ENCODE data around the gene PCF11. TPM values are rescaled to one million over a fixed set of nuclear protein-coding genes. Genes with fewer than 3 reads are reported as not detected.

PCF11 gene
- polyA plus RNA-seq, 1 donor: 74.9 TPM

GRCh38 chr11:83191491-83191890 is 34.6 kb downstream of the PCF11 start:
- peak overlapping the region; percentile 72 for H3K27ac ChIP-seq (ENCODE audit: low read length)
- WGBS (ENCODE audit: insufficient coverage, low lambda C conversion rate): no CpG with 5 or more reads among the region's 5 CpGs
- H3K36me3 ChIP-seq (ENCODE audit: control insufficient read depth, insufficient read depth, low read length): peaks cover 31% of the 10 kb centered on the region
- no peaks in the 10 kb centered on the region for H3K9me3 ChIP-seq (ENCODE audit: control insufficient read depth, low read depth, low read length)
- no peaks in the 10 kb centered on the region for H3K27me3 ChIP-seq (ENCODE audit: control insufficient read depth, insufficient read depth, low read length)
- H3K4me1 ChIP-seq (ENCODE audit: control insufficient read depth, insufficient read depth, low read length): peaks cover 5% of the 10 kb centered on the region
- H3K4me3 ChIP-seq (ENCODE audit: low read length): no peak overlapping the region
- no peak for DNase-seq

- peak overlapping the region; percentile 81 for H3K4me3 ChIP-seq (ENCODE audit: low read length)
- H3K4me1 ChIP-seq (ENCODE audit: control insufficient read depth, insufficient read depth, low read length): peaks cover 5% of the 10 kb centered on the region
- WGBS (ENCODE audit: insufficient coverage, low lambda C conversion rate): no CpG with 5 or more reads among the region's 11 CpGs
- H3K36me3 ChIP-seq (ENCODE audit: control insufficient read depth, insufficient read depth, low read length): peaks cover 29% of the 10 kb centered on the region
- peak; percentile 77 to 85 for DNase-seq
- no peaks in the 10 kb centered on the region for H3K9me3 ChIP-seq (ENCODE audit: control insufficient read depth, low read depth, low read length)
- no peaks in the 10 kb centered on the region for H3K27me3 ChIP-seq (ENCODE audit: control insufficient read depth, insufficient read depth, low read length)
- H3K27ac ChIP-seq (ENCODE audit: low read length): peak overlapping the region; percentile 91
These were observed 35.1 kb downstream of the PCF11 start for GRCh38 chr11:83191986-83192385.

DNA sequence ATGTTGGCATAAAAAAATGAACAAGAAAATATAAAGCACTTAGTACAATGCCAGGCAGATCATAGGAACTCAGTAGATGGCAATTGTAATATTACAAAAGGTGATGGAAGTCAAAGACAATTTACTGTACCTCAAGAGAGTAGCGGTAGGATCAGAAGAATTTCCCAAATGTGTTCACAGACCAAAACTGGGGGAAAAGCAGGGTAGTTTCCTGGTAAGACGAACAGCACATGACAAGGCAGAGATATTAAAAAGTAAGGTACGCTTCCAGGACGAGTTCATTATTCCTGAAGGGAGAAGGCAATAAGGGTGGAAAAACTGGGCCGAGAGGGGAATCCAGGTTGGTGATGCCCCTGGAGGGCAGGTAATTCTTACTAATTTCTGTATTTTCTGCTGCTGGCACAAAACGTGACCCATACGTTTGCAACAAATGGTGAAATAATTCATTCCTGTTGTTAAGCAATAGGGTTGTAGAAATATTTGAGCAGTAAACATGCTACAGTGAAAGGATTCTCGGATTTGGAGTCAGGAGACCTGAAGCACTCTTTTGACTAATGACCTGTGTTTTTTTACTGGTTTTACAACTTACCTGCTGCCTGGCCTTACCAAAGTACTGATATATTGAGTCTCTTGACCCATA is 35.8 kb downstream of the PCF11 start:
- 3% methylated on average over 4 of the region's 8 CpGs for WGBS (ENCODE audit: insufficient coverage, low lambda C conversion rate)
- peaks cover 5% of the 10 kb centered on the region for H3K4me1 ChIP-seq (ENCODE audit: control insufficient read depth, insufficient read depth, low read length)
- peaks cover 29% of the 10 kb centered on the region for H3K36me3 ChIP-seq (ENCODE audit: control insufficient read depth, insufficient read depth, low read length)
- no peaks in the 10 kb centered on the region for H3K9me3 ChIP-seq (ENCODE audit: control insufficient read depth, low read depth, low read length)
- H3K4me3 ChIP-seq (ENCODE audit: low read length): peak overlapping the region; percentile 81
- DNase-seq: no peak
- H3K27me3 ChIP-seq (ENCODE audit: control insufficient read depth, insufficient read depth, low read length): no peaks in the 10 kb centered on the region
- H3K27ac ChIP-seq (ENCODE audit: low read length): peak overlapping the region; percentile 91

DNA sequence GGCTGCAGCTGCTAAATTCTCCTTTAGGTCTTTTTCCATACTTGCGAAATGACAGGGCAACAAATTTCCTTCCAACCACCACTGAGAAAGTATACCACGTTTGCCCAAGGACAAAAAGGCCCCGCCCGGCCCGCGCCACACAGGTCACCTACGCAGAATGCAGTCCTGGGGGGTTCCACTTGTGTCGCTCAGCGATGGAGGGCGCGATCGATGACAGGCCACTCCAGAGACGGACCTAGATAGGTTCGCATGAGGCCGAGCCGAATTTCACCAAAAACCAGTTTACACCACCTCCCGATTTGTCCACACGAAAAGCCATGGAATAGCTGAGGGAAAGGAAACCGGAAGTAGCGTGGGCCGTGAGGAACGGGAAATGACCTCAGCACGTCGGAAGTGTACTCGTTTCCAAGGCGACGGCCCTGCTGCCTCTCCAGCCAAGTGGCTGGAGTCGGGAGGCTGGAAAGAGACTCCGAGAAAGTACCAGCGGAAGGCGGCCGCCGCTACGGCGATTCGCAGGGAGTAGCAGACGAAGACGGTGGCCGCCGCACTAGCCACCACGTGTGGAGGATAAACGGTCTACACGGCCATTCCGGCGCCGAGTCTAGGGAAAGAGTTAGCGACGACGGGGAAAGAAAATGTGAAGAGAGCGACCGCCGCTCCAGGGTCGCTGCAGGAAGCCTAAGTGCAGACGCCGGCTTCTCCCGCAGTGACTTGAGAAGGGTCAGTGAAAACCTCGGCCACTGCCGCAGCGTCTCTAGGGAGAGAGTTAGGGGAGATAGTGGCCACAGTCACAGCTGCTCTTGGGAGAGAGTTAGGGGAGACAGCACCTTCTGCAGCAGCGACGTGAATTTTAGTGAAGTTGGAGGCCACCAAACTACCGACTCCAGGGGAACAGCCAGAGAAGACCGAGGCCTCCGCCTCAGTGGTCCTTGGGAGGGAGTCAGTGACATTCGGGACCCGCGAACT is 36.7 kb downstream of the PCF11 start, which contains the start of gene ANKRD42:
Gene ANKRD42 (plus strand): TSS at position 398 of the 966 bp plus-strand sequence. CDS start 959 bp downstream, outside the sequence.
- Histone ChIP-seq H3K36me3 (ENCODE audit: control insufficient read depth, insufficient read depth, low read length) (peaks cover 28% of the 10 kb centered on the region), H3K27me3 (ENCODE audit: control insufficient read depth, insufficient read depth, low read length) (no peaks in the 10 kb centered on the region), H3K9me3 (ENCODE audit: control insufficient read depth, low read depth, low read length) (no peaks in the 10 kb centered on the region), H3K4me3 (ENCODE audit: low read length) (peak within 1 kb of the TSS; percentile 81), H3K27ac (ENCODE audit: low read length) (peak within 1 kb of the TSS; percentile 91), H3K4me1 (ENCODE audit: control insufficient read depth, insufficient read depth, low read length) (peaks cover 5% of the 10 kb centered on the region)
- DNase-seq: peak; percentile 95 to 97
- WGBS (ENCODE audit: insufficient coverage, low lambda C conversion rate): no CpG with 5 or more reads among the region's 67 CpGs

- Histone ChIP-seq H3K27me3 (ENCODE audit: control insufficient read depth, insufficient read depth, low read length) (no peaks in the 10 kb centered on the region), H3K27ac (ENCODE audit: low read length) (peak overlapping the region; percentile 91), H3K4me1 (ENCODE audit: control insufficient read depth, insufficient read depth, low read length) (peaks cover 5% of the 10 kb centered on the region), H3K4me3 (ENCODE audit: low read length) (peak overlapping the region; percentile 81), H3K36me3 (ENCODE audit: control insufficient read depth, insufficient read depth, low read length) (peaks cover 23% of the 10 kb centered on the region), H3K9me3 (ENCODE audit: control insufficient read depth, low read depth, low read length) (no peaks in the 10 kb centered on the region)
- WGBS (ENCODE audit: insufficient coverage, low lambda C conversion rate): 16% methylated on average over 7 of the region's 35 CpGs
- peak; percentile 45 to 82 for DNase-seq
These were observed 37.6 kb downstream of the PCF11 start for GRCh38 chr11:83194281-83195142.

- peak in 1 of 2 donors; percentile 37 for DNase-seq
- H3K4me1 ChIP-seq (ENCODE audit: control insufficient read depth, insufficient read depth, low read length): peaks cover 5% of the 10 kb centered on the region
- H3K27me3 ChIP-seq (ENCODE audit: control insufficient read depth, insufficient read depth, low read length): no peaks in the 10 kb centered on the region
- no CpG with 5 or more reads among the region's 4 CpGs for WGBS (ENCODE audit: insufficient coverage, low lambda C conversion rate)
- no peaks in the 10 kb centered on the region for H3K9me3 ChIP-seq (ENCODE audit: control insufficient read depth, low read depth, low read length)
- H3K4me3 ChIP-seq (ENCODE audit: low read length): peak overlapping the region; percentile 81
- peak overlapping the region; percentile 91 for H3K27ac ChIP-seq (ENCODE audit: low read length)
- peaks cover 20% of the 10 kb centered on the region for H3K36me3 ChIP-seq (ENCODE audit: control insufficient read depth, insufficient read depth, low read length)
These were observed 38.2 kb downstream of the PCF11 start for GRCh38 chr11:83195143-83195466.

DNA sequence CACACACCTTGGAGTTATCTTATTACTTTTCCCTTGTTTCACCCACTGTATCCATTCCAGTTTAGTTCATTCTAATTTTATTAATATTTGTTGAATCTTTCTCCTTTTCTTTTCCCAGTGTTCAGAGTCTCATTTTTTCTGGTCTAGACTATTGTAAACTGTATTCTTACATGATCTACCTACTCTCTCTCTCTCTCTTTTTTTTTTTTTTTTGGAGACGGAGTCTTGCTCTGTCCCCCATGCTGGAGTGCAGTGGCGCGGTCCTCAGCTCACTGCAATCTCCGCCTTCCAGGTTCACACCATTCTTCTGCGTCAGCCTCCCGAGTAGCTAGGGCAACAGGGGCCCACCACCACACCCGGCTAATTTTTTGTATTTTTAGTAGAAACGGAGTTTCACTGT is 38.7 kb downstream of the PCF11 start:
- peaks cover 5% of the 10 kb centered on the region for H3K4me1 ChIP-seq (ENCODE audit: control insufficient read depth, insufficient read depth, low read length)
- H3K36me3 ChIP-seq (ENCODE audit: control insufficient read depth, insufficient read depth, low read length): peaks cover 14% of the 10 kb centered on the region
- H3K27me3 ChIP-seq (ENCODE audit: control insufficient read depth, insufficient read depth, low read length): no peaks in the 10 kb centered on the region
- whole genome bisulfite sequencing (ENCODE audit: insufficient coverage, low lambda C conversion rate): 100% methylated on average over 1 of the region's 8 CpGs
- no peaks in the 10 kb centered on the region for H3K9me3 ChIP-seq (ENCODE audit: control insufficient read depth, low read depth, low read length)
- no peak overlapping the region for H3K4me3 ChIP-seq (ENCODE audit: low read length)
- no peak overlapping the region for H3K27ac ChIP-seq (ENCODE audit: low read length)
- DNase-seq: no peak

DNA sequence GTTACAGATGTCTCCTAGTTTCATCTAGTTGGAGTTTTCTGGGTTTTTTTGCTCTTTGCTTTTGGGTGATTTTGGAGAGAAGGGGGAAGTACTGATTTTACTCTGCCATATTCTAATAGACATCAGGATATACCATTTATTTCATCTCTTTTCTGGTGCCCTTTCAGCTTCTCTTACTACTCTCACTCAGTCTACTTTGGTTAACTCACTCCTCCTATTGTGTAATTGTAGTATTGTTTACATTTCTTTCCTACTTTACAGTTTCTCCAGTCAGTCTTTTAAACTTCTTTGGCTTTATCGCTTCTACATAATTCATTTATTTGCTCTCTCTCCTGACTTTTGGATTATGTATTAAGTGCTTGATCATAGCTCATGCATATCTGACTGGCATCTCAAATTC is 43.1 kb downstream of the PCF11 start:
- Histone ChIP-seq H3K9me3 (ENCODE audit: control insufficient read depth, low read depth, low read length) (no peaks in the 10 kb centered on the region), H3K36me3 (ENCODE audit: control insufficient read depth, insufficient read depth, low read length) (peaks cover 6% of the 10 kb centered on the region), H3K4me3 (ENCODE audit: low read length) (no peak overlapping the region), H3K4me1 (ENCODE audit: control insufficient read depth, insufficient read depth, low read length) (peaks cover 2% of the 10 kb centered on the region), H3K27ac (ENCODE audit: low read length) (no peak overlapping the region), H3K27me3 (ENCODE audit: control insufficient read depth, insufficient read depth, low read length) (no peaks in the 10 kb centered on the region)
- 92% methylated on average over 1 of the region's 1 CpG for WGBS (ENCODE audit: insufficient coverage, low lambda C conversion rate)
- DNase-seq: no peak

GRCh38 chr11:83205608-83206185 is 48.8 kb downstream of the PCF11 start:
- Histone ChIP-seq H3K27ac (ENCODE audit: low read length) (no peak overlapping the region), H3K36me3 (ENCODE audit: control insufficient read depth, insufficient read depth, low read length) (peaks cover 15% of the 10 kb centered on the region), H3K9me3 (ENCODE audit: control insufficient read depth, low read depth, low read length) (no peaks in the 10 kb centered on the region), H3K4me3 (ENCODE audit: low read length) (no peak overlapping the region), H3K4me1 (ENCODE audit: control insufficient read depth, insufficient read depth, low read length) (no peaks in the 10 kb centered on the region), H3K27me3 (ENCODE audit: control insufficient read depth, insufficient read depth, low read length) (no peaks in the 10 kb centered on the region)
- no peak for DNase-seq
- no CpG with 5 or more reads among the region's 3 CpGs for WGBS (ENCODE audit: insufficient coverage, low lambda C conversion rate)

Data from large intestine (tissue), 3 donors.